HG02973 (cell line): ENCODE results near the gene LHPP.
A peak's percentile ranks its signal among the peaks of the same experiment; 100 is the strongest.

Experiments used
- ATAC-seq: cut with Tn5 transposase; IDR thresholded peaks from one replicate; pipeline ENCODE4 v1.9.1; 2021; ENCODE audit warnings: moderate library complexity; ENCODE audit not compliant: unreplicated experiment

Gene LHPP

DNA sequence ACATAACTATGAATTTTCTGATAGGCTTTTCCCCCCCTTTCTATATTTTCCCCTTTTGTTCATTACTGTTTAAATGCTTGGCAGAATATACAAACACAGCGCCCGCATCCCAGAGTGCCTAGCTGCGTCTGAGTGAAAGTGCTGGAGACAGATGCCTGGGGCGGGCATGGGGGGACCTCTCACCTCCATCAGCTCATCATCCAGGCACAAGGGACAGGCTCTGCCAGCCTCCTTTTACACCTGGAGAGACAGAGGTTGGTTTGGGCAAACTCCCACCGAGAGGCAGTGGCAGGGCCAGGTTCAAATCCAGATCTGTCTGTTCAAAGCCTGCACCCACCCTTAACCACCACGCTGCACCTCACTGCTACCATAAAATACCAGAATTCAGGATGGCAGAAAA lies 178.0 kb downstream of the LHPP start:
- no peak for ATAC-seq

DNA sequence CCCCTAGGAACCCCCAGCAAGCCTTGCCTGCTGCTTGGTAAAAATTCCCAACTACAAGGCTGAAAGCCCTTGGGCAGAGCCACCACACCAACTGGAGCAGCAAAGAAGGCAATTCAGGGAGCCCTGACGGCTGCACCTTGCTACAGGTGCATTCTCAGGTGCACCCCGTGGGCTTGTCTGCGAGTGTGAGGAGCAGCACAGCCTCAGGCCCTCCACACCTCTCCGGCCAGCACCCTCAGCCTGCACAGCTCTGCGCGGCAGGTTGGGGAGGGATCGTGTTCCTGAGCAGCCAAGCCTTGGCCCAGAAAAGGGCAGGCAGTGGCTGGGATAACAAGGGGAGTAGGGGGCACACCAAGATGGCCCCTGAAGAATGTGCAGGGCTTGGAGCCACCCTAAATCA lies 178.4 kb downstream of the LHPP start:
- no peak for ATAC-seq

GRCh38 chr10:124640538-124641231 lies 179.1 kb downstream of the LHPP start:
- ATAC-seq: peak; percentile 40

DNA sequence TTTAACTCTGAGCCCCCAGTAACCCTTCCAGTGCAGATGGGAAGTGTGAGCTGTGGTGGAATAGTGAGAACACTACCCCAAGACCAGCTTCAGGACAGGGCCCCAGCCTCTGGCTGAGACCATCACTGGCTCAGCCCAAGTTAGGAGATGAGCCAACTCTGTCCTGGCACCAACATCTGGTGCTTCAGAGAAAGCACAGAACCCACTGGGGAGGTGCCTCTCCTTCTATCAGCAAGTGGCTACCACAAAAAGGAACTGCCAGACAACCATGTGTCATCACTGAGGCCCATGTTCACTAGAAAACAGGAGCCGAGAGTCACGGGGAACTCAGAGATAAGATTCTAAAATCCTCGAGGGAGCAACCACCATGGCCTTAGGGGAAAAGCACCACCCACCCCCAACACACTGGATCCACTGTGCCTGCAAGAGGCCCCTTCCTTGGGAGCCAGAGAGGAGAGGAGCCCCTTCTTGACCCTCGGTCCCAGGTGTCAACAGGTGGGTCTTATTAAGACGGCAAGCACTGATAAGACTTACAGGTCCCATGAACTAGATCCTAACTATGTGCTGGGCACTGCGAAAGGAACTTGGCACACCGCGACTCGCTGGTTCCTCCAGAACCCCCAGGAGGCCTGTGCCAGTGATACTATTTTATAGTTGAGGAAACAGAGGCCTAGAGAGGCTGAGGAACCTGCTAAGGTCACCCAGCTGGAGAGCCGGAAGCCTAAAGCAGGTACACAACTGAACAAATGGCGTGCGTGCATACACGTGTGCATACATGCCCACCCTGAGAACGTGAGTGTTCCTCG lies 179.9 kb downstream of the LHPP start:
- peak; percentile 36 for ATAC-seq

- no peak for ATAC-seq
Measured at GRCh38 chr10:124642088-124642710, 180.6 kb downstream of the LHPP start.

DNA sequence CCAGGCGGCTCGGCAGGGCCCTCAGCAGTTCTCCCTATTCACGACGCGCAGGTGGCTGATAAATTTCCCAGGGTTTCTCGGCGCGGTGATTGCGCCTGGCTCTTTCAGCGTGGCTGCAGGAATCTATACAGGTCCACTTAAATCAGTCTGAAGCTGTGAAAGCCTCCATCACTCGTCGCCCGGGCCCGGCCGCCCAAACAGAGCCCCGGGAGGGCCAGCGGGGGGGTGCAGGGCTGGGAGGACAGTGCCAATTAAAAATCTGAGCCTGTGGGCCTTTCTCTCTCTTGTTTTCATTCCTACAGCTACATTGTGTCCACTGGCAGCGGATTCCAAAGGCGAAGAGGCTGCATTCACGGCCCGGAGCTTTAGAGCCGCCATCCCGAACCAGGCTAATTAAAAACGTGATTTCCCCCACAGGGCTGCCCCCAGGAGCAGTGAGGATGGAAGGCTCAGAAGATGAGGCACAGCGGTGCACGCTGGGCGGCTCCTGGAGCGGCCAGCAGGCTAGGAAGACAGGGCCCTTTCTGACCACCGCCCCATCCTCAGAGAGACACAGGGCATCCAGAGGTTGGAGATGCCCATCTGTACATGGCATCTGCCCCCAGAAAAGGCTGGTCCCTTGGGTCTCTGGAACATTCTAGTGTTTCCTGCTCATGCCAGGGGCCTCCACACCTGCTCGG lies 181.8 kb downstream of the LHPP start:
- ATAC-seq: no peak

DNA sequence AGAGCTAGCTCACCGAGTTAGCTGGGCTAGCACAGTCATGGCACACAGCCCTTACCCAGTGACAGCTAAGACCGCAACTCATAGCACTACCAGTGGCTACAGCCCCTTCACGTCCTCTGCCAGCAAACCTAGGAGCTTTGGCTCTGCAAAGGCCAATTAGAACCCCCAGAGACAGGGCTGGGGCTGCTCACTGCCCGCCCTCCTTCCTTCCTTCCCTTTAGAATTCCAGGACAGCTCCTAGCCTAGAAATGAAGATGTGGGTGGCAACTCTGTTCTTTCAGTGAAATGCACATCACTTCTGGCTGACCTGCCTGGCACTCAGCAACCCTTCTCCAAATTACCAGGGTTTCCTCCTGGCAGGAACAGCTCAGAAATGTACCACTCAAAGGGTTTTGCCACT lies 182.6 kb downstream of the LHPP start:
- no peak for ATAC-seq

GRCh38 chr10:124644771-124645415 lies 183.3 kb downstream of the LHPP start:
- no peak for ATAC-seq

DNA sequence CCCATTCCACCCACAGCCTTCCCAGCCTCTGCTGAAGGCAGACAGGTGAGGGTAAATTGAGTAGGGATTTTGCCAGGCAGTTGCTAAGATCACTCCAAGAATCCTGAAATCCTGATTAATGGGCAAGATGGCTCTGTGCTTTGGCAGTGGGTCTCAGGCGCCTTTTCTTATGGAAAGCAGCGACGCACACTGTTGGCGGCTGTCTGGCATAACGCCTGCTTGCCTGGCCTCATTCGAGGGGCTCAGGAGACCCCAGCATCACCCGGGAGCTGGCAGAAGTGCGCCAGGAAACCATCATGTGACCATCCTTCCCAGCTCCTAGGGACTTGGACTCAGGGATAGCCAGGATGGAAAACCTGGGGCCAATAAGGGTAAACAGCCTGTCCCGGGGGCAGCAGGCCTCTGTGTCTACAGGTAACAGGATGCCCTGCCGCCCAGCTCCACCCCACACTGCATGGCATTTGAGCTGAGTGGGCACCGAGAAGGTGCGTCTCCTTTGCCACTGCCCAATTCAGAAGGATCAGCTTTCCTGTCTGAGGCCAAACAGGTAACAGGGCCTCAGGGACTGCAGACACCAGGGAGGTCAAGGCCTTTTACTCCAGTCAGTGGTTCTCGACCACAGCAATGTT lies 184.0 kb downstream of the LHPP start:
- no peak for ATAC-seq

DNA sequence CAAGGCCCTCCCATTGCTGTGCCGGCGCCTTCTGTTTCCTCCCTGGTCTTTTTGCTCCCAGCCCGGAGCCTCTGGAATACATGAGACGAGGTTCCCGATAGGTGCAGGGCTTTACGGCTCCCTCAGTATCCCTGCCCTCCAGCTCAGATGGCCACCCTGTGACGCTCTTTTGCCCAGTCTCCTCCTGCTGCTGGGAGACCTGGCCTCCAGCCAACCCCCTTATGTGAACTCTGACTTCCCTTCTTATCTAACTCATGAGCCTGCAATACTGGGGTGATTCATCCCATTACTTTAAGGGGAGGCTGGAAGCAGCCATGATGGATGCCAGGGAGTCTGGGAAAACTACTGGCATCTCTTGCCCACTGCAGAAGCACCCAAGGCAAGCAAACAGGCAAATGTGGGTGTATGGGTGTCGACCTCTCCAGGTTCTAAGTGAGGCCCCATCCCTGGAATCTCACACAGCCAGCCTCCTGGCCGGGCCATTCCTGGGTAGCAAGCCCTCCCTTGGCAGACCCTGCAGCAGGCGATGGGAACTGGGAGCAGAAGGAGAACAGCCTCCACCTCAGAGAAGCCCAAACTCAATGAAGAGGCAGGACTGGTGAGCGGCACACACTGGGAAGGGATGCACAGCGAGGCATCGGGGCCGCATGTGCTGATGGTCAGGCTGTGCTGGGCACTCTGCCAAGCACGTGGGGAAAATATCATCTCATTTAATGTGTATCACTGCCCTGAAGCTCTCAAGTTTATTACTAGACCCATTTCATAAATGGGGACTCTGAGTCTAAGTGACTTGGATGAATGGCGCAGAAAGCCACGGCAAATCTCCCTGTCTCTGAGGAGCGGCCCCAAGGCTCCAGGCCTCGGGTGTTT lies 185.1 kb downstream of the LHPP start:
- ATAC-seq: no peak

- peak; percentile 62 for ATAC-seq
Measured at GRCh38 chr10:124647421-124648130, 186.0 kb downstream of the LHPP start.

- ATAC-seq: no peak
Measured at GRCh38 chr10:124648131-124648475, 186.5 kb downstream of the LHPP start.

DNA sequence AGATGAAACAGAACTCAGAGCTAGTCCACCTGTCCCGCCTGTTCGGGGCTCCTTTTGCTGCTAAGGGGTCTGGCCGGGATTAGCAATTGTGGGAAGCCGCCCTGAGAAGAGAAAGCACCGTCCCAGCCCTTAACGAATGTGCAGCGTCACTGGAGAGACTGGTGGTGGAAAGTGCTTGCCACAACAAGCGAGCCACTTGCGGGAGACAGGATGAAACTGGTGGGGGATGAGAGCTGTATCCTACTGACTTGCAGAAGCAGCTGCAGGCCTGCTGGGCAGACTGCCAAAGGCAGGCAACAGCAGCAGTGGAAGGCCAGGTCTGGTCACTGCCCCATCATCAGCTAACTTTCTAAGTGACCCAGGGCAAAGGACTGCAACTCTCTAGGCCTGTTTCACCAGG lies 187.1 kb downstream of the LHPP start:
- no peak for ATAC-seq

DNA sequence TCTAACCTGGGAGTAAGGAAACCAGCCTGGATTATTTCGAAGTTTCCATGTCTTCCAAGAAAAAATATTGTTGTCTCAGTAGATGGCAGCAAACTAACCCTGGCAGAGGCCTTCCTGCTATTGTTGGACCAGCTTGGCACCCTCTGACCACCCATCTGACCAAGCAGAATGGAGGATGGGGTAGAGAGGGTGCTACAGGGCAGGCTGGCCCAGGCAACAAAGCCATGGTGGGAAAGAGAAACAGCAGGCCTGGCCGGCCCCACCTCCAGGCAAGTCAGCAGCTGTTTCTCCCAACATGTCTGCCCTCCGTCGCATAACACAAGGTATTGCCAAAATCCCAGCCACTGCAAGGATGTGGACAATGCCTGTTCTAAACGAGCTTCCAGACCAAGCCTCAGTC lies 187.6 kb downstream of the LHPP start:
- no peak for ATAC-seq

GRCh38 chr10:124650263-124650662 lies 188.6 kb downstream of the LHPP start:
- ATAC-seq: no peak

GRCh38 chr10:124650820-124651401 lies 189.3 kb downstream of the LHPP start:
- no peak for ATAC-seq

GRCh38 chr10:124651402-124651891 lies 189.8 kb downstream of the LHPP start:
- no peak for ATAC-seq

GRCh38 chr10:124652200-124652599 lies 190.6 kb downstream of the LHPP start:
- ATAC-seq: no peak
